ENCODE measurements around the gene CPEB4. TPM values are rescaled to one million over a fixed set of nuclear protein-coding genes. Genes with fewer than 3 reads are reported as not detected.

Gene CPEB4
- total RNA-seq, 1 donor from 2014 or later: 22.6 TPM

- intact Hi-C loops (cut with micrococcal nuclease): no loop called here
Observed at GRCh38 chr5:173940269-173940668, 52.1 kb downstream of the CPEB4 start.

GRCh38 chr5:173941102-173941501 is 53.0 kb downstream of the CPEB4 start:
- intact Hi-C loops (cut with micrococcal nuclease): no loop called here

- intact Hi-C loops (cut with micrococcal nuclease): no loop called here
Observed at GRCh38 chr5:173941758-173942401, 53.7 kb downstream of the CPEB4 start.

- intact Hi-C loops (cut with micrococcal nuclease): no loop called here
Observed at GRCh38 chr5:173944511-173944910, 56.4 kb downstream of the CPEB4 start.

- intact Hi-C loops (cut with micrococcal nuclease): no loop called here
Observed at GRCh38 chr5:173945160-173945559, 57.0 kb downstream of the CPEB4 start.

- intact Hi-C loops (cut with micrococcal nuclease): no loop called here
Observed at GRCh38 chr5:173946323-173946722, 58.2 kb downstream of the CPEB4 start.

- intact Hi-C loops (cut with micrococcal nuclease): no loop called here
Observed at GRCh38 chr5:173950829-173951228, 62.7 kb downstream of the CPEB4 start.

- intact Hi-C loops (cut with micrococcal nuclease): no loop called here
Observed at GRCh38 chr5:173953528-173954090, 65.5 kb downstream of the CPEB4 start.

- intact Hi-C loops (cut with micrococcal nuclease): no loop called here
Observed at GRCh38 chr5:173954671-173955521, 66.7 kb downstream of the CPEB4 start.

- intact Hi-C loops (cut with micrococcal nuclease): no loop called here
Observed at GRCh38 chr5:173960986-173961385, 72.8 kb downstream of the CPEB4 start.

GRCh38 chr5:173961418-173961817 is 73.3 kb downstream of the CPEB4 start:
- intact Hi-C loops (cut with micrococcal nuclease): no loop called here

GRCh38 chr5:173962436-173962972 is 74.4 kb downstream of the CPEB4 start:
- intact Hi-C loops (cut with micrococcal nuclease): no loop called here

GRCh38 chr5:173963182-173963838 is 75.2 kb downstream of the CPEB4 start:
- intact Hi-C loops (cut with micrococcal nuclease): no loop called here

GRCh38 chr5:173963867-173964441 is 75.8 kb downstream of the CPEB4 start:
- intact Hi-C loops (cut with micrococcal nuclease): no loop called here

- intact Hi-C loops (cut with micrococcal nuclease): no loop called here
Observed at GRCh38 chr5:173964506-173964905, 76.4 kb downstream of the CPEB4 start.

GRCh38 chr5:173967241-173967640 is 79.1 kb downstream of the CPEB4 start:
- intact Hi-C loops (cut with micrococcal nuclease): no loop called here

- intact Hi-C loops (cut with micrococcal nuclease): no loop called here
Observed at GRCh38 chr5:173968154-173968797, 80.1 kb downstream of the CPEB4 start.

- intact Hi-C loops (cut with micrococcal nuclease): loop anchor here (5.0 kb wide), 2 partner anchors 187 to 517 kb away; no protein-coding TSS in a partner anchor
Observed at GRCh38 chr5:173969167-173970049, 81.3 kb downstream of the CPEB4 start.

- intact Hi-C loops (cut with micrococcal nuclease): loop anchor here (5.0 kb wide), 2 partner anchors 189 to 519 kb away; no protein-coding TSS in a partner anchor
Observed at GRCh38 chr5:173970878-173971650, 82.9 kb downstream of the CPEB4 start.
